Mesendoderm (in vitro differentiated cells): ENCODE results near the gene UNC13A.
A peak's percentile ranks its signal among the peaks of the same experiment; 100 is the strongest.

ENCODE experiments used
- DNase-seq: peaks from one replicate; pipeline ENCODE4 v3.0.0; 2013
- H2AK5ac ChIP-seq: 2 replicates; pipeline ENCODE4 v1.6.1; 2013; ENCODE audit warnings: low read length, inconsistent platforms
- H2BK120ac ChIP-seq: 2 replicates; pipeline ENCODE4 v1.6.1; 2013; ENCODE audit warnings: low read depth, mild to moderate bottlenecking, low read length, moderate library complexity, mixed read lengths
- H2BK15ac ChIP-seq: replicated peaks from 2 replicates; pipeline ENCODE4 v1.6.1; 2013; ENCODE audit warnings: low read depth, mild to moderate bottlenecking, moderate library complexity
- H2BK5ac ChIP-seq: 2 replicates; pipeline ENCODE4 v1.6.1; 2013; ENCODE audit warnings: low read length, inconsistent platforms
- H3K18ac ChIP-seq: 2 replicates; pipeline ENCODE4 v1.6.1; 2013; ENCODE audit warnings: mild to moderate bottlenecking, low read length, mixed read lengths
- H3K23ac ChIP-seq: one replicate; pipeline ENCODE4 v1.6.1; 2013; ENCODE audit warnings: low read length
- H3K27ac ChIP-seq: 2 replicates; pipeline ENCODE4 v1.5.1; 2013; ENCODE audit warnings: low read depth, mild to moderate bottlenecking, inconsistent platforms, low read length, moderate library complexity
- H3K27me3 ChIP-seq: 2 replicates; pipeline ENCODE4 v1.6.1; 2013; ENCODE audit warnings: low read length, control low read depth, mild to moderate bottlenecking, inconsistent platforms; ENCODE audit not compliant: insufficient read depth, poor library complexity
- H3K36me3 ChIP-seq: 2 replicates; pipeline ENCODE4 v1.6.1; 2013; ENCODE audit warnings: low read length, inconsistent platforms; ENCODE audit not compliant: control insufficient read depth, insufficient read depth
- H3K4ac ChIP-seq: one replicate; pipeline ENCODE4 v1.6.1; 2013; ENCODE audit warnings: low read depth, mild to moderate bottlenecking, low read length, moderate library complexity
- H3K4me1 ChIP-seq: 2 replicates; pipeline ENCODE4 v1.6.1; 2013; ENCODE audit warnings: low read depth, low read length, inconsistent platforms; ENCODE audit not compliant: control insufficient read depth
- H3K4me2 ChIP-seq: 2 replicates; pipeline ENCODE4 v1.6.1; 2013; ENCODE audit warnings: low read length
- H3K4me3 ChIP-seq: 2 replicates; pipeline ENCODE4 v1.5.1; 2013; ENCODE audit warnings: mild to moderate bottlenecking, low read length
- H3K56ac ChIP-seq: one replicate; pipeline ENCODE4 v1.6.1; 2013; ENCODE audit warnings: low read length
- H3K79me1 ChIP-seq: 2 replicates; pipeline ENCODE4 v1.6.1; 2013; ENCODE audit warnings: low read length, inconsistent platforms
- H3K79me2 ChIP-seq: 2 replicates; pipeline ENCODE4 v1.6.1; 2013; ENCODE audit warnings: mild to moderate bottlenecking, low read length; ENCODE audit not compliant: control insufficient read depth, insufficient read depth
- H3K9ac ChIP-seq: 2 replicates; pipeline ENCODE4 v1.6.1; 2013; ENCODE audit warnings: low read length, inconsistent platforms
- H4K5ac ChIP-seq: one replicate; pipeline ENCODE4 v1.6.1; 2013; ENCODE audit warnings: low read length
- H4K8ac ChIP-seq: one replicate; pipeline ENCODE4 v1.6.1; 2013; ENCODE audit warnings: low read depth, mild to moderate bottlenecking, control low read depth, low read length, moderate library complexity
- WGBS: extraction: QIAGEN DNeasy Blood & Tissue Kit; methylation state at CpG from one replicate; pipeline ENCODE4 v1.1.7; 2013; ENCODE audit warnings: low lambda C conversion rate, missing lambda C conversion rate; ENCODE audit not compliant: insufficient coverage; ENCODE audit errors: extremely low coverage; 5-methylcytosine and 5-hydroxymethylcytosine counted together

The UNC13A gene

DNA sequence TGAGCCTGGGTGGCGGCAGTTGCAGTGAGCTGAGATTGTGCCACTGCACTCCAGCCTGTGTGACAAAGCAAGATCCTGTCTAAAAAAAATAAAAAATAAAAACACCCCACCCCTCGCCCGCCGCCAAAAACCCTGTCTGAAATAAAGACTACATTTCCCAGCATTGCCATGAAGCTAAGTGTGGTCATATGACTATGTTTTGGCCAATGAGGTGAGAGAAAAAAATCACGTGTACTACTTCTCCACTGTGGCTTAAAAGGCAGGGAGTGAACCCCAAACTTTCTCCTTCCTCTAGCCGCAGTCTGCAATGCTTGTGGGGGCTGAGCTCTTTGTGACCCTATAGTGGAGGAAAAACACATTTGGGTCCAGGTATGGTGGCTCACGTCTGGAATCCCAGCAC lies 77.8 kb downstream of the UNC13A start:
- no peak overlapping the region for H4K8ac ChIP-seq
- no peak overlapping the region for H2BK15ac ChIP-seq
- H2AK5ac ChIP-seq = no peak overlapping the region
- H2BK5ac ChIP-seq = no peak overlapping the region
- peak; percentile 61 for DNase-seq
- H2BK120ac ChIP-seq = no peak overlapping the region
- WGBS = no CpG with 5 or more reads among the region's 7 CpGs
- H3K27ac ChIP-seq = no peak overlapping the region
- no peaks in the 10 kb centered on the region for H3K36me3 ChIP-seq
- no peak overlapping the region for H3K18ac ChIP-seq
- H3K9ac ChIP-seq = no peak overlapping the region
- no peak overlapping the region for H3K56ac ChIP-seq
- no peak overlapping the region for H3K23ac ChIP-seq
- H3K27me3 ChIP-seq = no peaks in the 10 kb centered on the region
- H4K5ac ChIP-seq = no peak overlapping the region
- H3K4me2 ChIP-seq = no peak overlapping the region
- H3K79me2 ChIP-seq = no peaks in the 10 kb centered on the region
- H3K4ac ChIP-seq = no peak overlapping the region
- no peaks in the 10 kb centered on the region for H3K4me1 ChIP-seq
- H3K4me3 ChIP-seq = no peak overlapping the region
- no peaks in the 10 kb centered on the region for H3K79me1 ChIP-seq

DNA sequence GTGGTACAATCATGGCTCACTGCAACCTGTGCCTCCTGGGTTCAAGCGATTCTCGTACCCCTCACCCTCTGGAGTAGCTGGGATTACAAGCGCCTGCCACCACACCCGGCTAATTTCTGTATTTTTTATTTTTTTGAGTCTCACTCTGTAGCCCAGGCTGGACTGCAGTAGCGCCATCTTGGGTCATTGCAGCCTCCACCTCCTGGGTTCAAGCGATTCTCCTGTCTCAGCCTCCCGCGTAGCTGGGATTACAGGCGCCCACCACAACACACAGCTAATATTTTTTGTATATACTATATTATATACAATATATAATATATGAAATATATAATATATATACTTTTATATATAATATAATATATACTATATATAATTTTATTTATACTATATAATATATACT lies 80.2 kb downstream of the UNC13A start:
- Histone ChIP-seq H2BK15ac (no peak overlapping the region), H3K4me3 (no peak overlapping the region), H3K23ac (no peak overlapping the region), H3K36me3 (no peaks in the 10 kb centered on the region), H3K18ac (no peak overlapping the region), H3K4me1 (no peaks in the 10 kb centered on the region), H3K4ac (no peak overlapping the region), H3K9ac (no peak overlapping the region), H2BK120ac (no peak overlapping the region), H3K27ac (no peak overlapping the region), H4K5ac (no peak overlapping the region), H3K27me3 (no peaks in the 10 kb centered on the region), H2BK5ac (no peak overlapping the region), H3K4me2 (no peak overlapping the region), H4K8ac (no peak overlapping the region), H3K79me1 (no peaks in the 10 kb centered on the region), H3K79me2 (no peaks in the 10 kb centered on the region), H2AK5ac (no peak overlapping the region), H3K56ac (no peak overlapping the region)
- WGBS = no CpG with 5 or more reads among the region's 9 CpGs
- no peak for DNase-seq

DNA sequence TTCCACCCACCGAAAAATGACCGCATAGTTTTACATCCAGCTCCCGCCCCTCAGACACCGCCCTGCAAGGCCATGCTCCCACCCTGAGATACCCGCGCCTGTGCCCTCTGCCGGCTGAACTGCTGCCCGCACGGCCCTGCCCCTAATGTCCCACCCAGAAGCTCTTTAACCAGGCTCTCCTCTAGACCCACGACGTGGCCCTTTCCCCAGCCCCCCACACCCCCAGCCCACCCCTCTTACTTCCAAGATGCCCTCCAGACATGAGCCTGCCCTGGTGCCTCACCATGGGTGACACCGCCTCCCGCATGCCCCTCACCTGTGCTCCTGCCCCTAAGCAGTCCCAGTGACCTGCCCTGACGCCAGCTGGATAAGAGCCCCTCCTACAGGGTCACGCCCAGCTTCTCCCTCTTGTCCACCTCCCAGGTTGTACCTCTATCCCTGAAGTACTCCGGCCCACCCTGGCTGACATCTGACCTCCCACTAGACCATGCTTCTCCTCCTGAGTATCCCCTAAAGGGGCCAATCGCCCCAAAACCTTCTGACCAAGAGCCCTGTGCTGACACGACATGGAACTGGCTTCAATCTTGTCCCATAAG lies 81.5 kb downstream of the UNC13A start:
- H3K23ac ChIP-seq = no peak overlapping the region
- no peaks in the 10 kb centered on the region for H3K79me1 ChIP-seq
- H3K36me3 ChIP-seq = no peaks in the 10 kb centered on the region
- WGBS = no CpG with 5 or more reads among the region's 18 CpGs
- H3K4me3 ChIP-seq = no peak overlapping the region
- H3K56ac ChIP-seq = peak overlapping the region; percentile 46
- no peak overlapping the region for H3K4ac ChIP-seq
- no peak overlapping the region for H2AK5ac ChIP-seq
- no peaks in the 10 kb centered on the region for H3K79me2 ChIP-seq
- H4K8ac ChIP-seq = no peak overlapping the region
- H4K5ac ChIP-seq = no peak overlapping the region
- DNase-seq = peak; percentile 50
- H3K4me2 ChIP-seq = peak overlapping the region; percentile 2
- H3K9ac ChIP-seq = peak overlapping the region; percentile 41
- H3K27me3 ChIP-seq = no peaks in the 10 kb centered on the region
- H3K27ac ChIP-seq = no peak overlapping the region
- H2BK120ac ChIP-seq = no peak overlapping the region
- H2BK5ac ChIP-seq = no peak overlapping the region
- H3K18ac ChIP-seq = no peak overlapping the region
- no peak overlapping the region for H2BK15ac ChIP-seq
- no peaks in the 10 kb centered on the region for H3K4me1 ChIP-seq

DNA sequence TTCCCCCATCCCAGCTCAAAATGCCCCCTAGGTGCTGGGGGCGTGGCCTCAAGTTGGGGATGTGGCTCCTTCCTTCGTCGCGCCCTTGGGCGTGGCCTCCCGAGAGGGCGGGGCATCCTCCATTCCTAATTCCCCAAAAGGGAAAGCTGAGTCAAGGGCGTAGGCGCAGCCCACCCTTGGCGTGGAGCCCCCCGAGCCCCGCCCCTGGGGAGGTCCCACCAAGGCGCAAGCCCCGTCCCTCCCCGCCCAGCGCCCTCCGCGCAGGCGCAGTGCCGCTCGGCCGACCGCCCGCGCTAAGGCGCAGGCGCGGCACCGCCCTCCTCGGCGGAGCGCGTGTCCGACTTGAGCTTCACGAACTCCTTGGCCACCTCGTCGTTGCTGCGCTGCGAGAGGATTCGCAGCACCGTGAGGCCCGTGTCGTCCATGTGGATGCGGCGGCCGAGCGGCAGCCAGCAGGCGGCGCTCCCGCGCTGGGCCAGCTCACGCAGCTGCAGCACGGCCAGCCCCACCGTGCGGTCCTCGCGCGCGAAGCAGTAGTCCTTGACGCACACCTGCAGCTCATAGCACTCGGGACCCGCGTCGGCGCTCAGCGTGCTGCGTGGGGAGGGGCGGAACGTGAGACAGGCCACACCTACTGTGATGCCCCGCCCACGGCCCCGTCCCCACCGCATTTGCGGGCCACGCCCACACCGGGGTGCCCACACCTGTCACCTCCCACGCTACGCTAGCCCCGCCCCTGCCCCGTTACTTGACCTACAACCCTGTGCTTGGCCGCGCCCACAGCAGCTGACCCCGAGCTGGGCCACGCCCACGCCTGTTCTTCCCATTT lies 82.2 kb downstream of the UNC13A start:
- peak overlapping the region; percentile 82 for H3K27ac ChIP-seq
- no peaks in the 10 kb centered on the region for H3K79me1 ChIP-seq
- H3K27me3 ChIP-seq = no peaks in the 10 kb centered on the region
- peak overlapping the region; percentile 85 for H3K4ac ChIP-seq
- H3K79me2 ChIP-seq = no peaks in the 10 kb centered on the region
- H3K4me3 ChIP-seq = peak overlapping the region; percentile 56
- H3K36me3 ChIP-seq = no peaks in the 10 kb centered on the region
- no CpG with 5 or more reads among the region's 85 CpGs for WGBS
- H3K9ac ChIP-seq = peak overlapping the region; percentile 90
- no peak overlapping the region for H3K23ac ChIP-seq
- peak overlapping the region; percentile 95 for H3K4me2 ChIP-seq
- no peak overlapping the region for H3K18ac ChIP-seq
- no peak overlapping the region for H4K5ac ChIP-seq
- no peak overlapping the region for H2BK120ac ChIP-seq
- peak overlapping the region; percentile 91 for H2BK5ac ChIP-seq
- H3K4me1 ChIP-seq = no peaks in the 10 kb centered on the region
- no peak overlapping the region for H4K8ac ChIP-seq
- H2AK5ac ChIP-seq = no peak overlapping the region
- no peak overlapping the region for H2BK15ac ChIP-seq
- peak; percentile 98 for DNase-seq
- peak overlapping the region; percentile 98 for H3K56ac ChIP-seq

DNA sequence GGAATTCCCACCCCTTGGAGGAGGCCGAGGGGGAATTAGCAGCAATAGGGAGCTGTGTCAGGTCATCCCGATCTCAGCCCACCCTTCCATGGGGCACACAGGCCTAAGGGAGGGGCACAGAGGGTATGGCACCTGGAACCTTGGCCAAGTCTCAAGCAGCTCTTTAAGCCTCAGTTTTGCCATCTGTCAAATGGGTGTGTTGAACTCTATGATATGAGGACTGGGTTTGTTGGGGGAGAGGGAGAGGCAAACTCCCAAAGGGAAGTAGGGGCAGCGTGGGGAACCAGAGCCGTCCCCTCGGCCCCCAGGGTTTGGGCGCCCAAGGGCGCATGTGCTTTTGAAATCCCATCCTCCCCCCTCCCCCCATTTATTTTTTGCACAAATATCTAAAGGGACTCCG lies 83.0 kb downstream of the UNC13A start:
- H3K79me1 ChIP-seq = no peaks in the 10 kb centered on the region
- no peaks in the 10 kb centered on the region for H3K79me2 ChIP-seq
- H2AK5ac ChIP-seq = no peak overlapping the region
- no peaks in the 10 kb centered on the region for H3K27me3 ChIP-seq
- no peak overlapping the region for H3K27ac ChIP-seq
- H3K4me3 ChIP-seq = no peak overlapping the region
- no peak overlapping the region for H2BK120ac ChIP-seq
- no peaks in the 10 kb centered on the region for H3K4me1 ChIP-seq
- H3K56ac ChIP-seq = no peak overlapping the region
- no peak overlapping the region for H3K9ac ChIP-seq
- no peak overlapping the region for H3K23ac ChIP-seq
- no peak overlapping the region for H4K8ac ChIP-seq
- no peak overlapping the region for H3K4ac ChIP-seq
- no peak overlapping the region for H3K4me2 ChIP-seq
- H3K18ac ChIP-seq = no peak overlapping the region
- no peaks in the 10 kb centered on the region for H3K36me3 ChIP-seq
- no peak overlapping the region for H2BK15ac ChIP-seq
- no peak for DNase-seq
- no peak overlapping the region for H4K5ac ChIP-seq
- no peak overlapping the region for H2BK5ac ChIP-seq
- WGBS = no CpG with 5 or more reads among the region's 8 CpGs
